HEK293 (cell line): Measurements from ENCODE around the gene OR4K2.
"Not testable (repeated sequence)": the region's sequence is repeated elsewhere in the genome, so short reads cannot be mapped to it uniquely, and the experiment has no call there.

Experiments used
- CTCF ChIA-PET: fragments of 350-600 bp; formaldehyde crosslinking; extraction: SDS; loops from one replicate; lab custom pipeline; 2021; ENCODE audit warnings: antibody characterized with exemption; lab: Yijun Ruan, JAX
- POLR2A ChIA-PET: fragments of 300-600 bp; formaldehyde crosslinking; extraction: SDS; loops from one replicate; lab custom pipeline; 2020; ENCODE audit warnings: antibody characterized with exemption, inconsistent platforms; lab: Yijun Ruan, JAX
- H3K27ac ChIP-seq: fragments of 200-500 bp; sonication (Bioruptor generic); 2 replicates; pipeline ENCODE4 v1.5.1; 2014; ENCODE audit warnings: low read depth, low read length, control low read depth, inconsistent platforms; ENCODE audit errors: extremely low read depth
- H3K36me3 ChIP-seq, 2 experiments: fragments of 200-500 bp in 1 of 2; sonication (Bioruptor generic) in 1 of 2; 1 replicate in 1 of 2; 2 replicates in 1 of 2; pipeline ENCODE4 v1.5.1; 2014 to 2017; ENCODE audit warnings: inconsistent platforms in 2 of 2, low read length in 2 of 2; ENCODE audit not compliant: control insufficient read depth in 2 of 2, insufficient read depth in 1 of 2
- H3K4me1 ChIP-seq: fragments of 200-500 bp; sonication (Bioruptor generic); 2 replicates; pipeline ENCODE4 v1.5.1; 2014; ENCODE audit warnings: mild to moderate bottlenecking, low read length, inconsistent platforms; ENCODE audit not compliant: control insufficient read depth, insufficient read depth
- H3K4me3 ChIP-seq: 2 replicates; pipeline ENCODE4 v1.5.1; 2011; ENCODE audit warnings: low read depth, mild to moderate bottlenecking, control low read depth, low read length, moderate library complexity
- H3K9me3 ChIP-seq: fragments of 200-500 bp; sonication (Bioruptor generic); 2 replicates; pipeline ENCODE4 v1.5.1; 2014; ENCODE audit warnings: low read depth, low read length, inconsistent platforms; ENCODE audit not compliant: control insufficient read depth, insufficient read depth
- HOXA7 ChIP-seq: sonication (generic); formaldehyde crosslinking; IDR thresholded peaks from 2 replicates; pipeline ENCODE4 v1.8.1; 2022; ENCODE audit warnings: missing genetic modification reagents, borderline replicate concordance
- KLF16 ChIP-seq: fragments of 450-650 bp; formaldehyde crosslinking; IDR thresholded peaks from 2 replicates; pipeline ENCODE4 v1.5.1; 2017; ENCODE audit warnings: missing biosample characterization, missing genetic modification characterization
- SCRT2 ChIP-seq: fragments of 450-650 bp; formaldehyde crosslinking; IDR thresholded peaks from 2 replicates; pipeline ENCODE4 v1.5.1; 2016; ENCODE audit warnings: missing biosample characterization, missing genetic modification characterization
- SP3 ChIP-seq: fragments of 450-650 bp; formaldehyde crosslinking; IDR thresholded peaks from 2 replicates; pipeline ENCODE4 v1.5.1; 2016; ENCODE audit warnings: missing biosample characterization, missing genetic modification characterization
- ZNF214 ChIP-seq: fragments of 450-650 bp; formaldehyde crosslinking; IDR thresholded peaks from 2 replicates; pipeline ENCODE4 v1.5.1; 2017; ENCODE audit warnings: missing biosample characterization, mild to moderate bottlenecking, missing genetic modification characterization, borderline replicate concordance
- ZNF354C ChIP-seq: fragments of 450-650 bp; formaldehyde crosslinking; IDR thresholded peaks from 2 replicates; pipeline ENCODE4 v1.5.1; 2016; ENCODE audit warnings: missing biosample characterization, missing genetic modification characterization, low read depth, borderline replicate concordance
- ZNF555 ChIP-seq: fragments of 450-650 bp; formaldehyde crosslinking; conservative IDR thresholded peaks from 2 replicates; pipeline ENCODE4 v1.5.1; 2017; ENCODE audit warnings: missing biosample characterization, mild to moderate bottlenecking, missing genetic modification characterization, inconsistent platforms
- ZNF626 ChIP-seq: fragments of 450-650 bp; sonication (Bioruptor Pico); formaldehyde crosslinking; IDR thresholded peaks from 2 replicates; pipeline ENCODE4 v1.5.1; 2018; ENCODE audit warnings: missing biosample characterization, missing genetic modification characterization, inconsistent platforms
- ZNF701 ChIP-seq: fragments of 450-650 bp; formaldehyde crosslinking; IDR thresholded peaks from 2 replicates; pipeline ENCODE4 v1.5.1; 2016; ENCODE audit warnings: missing biosample characterization, missing genetic modification characterization
- ZSCAN16 ChIP-seq: fragments of 450-650 bp; formaldehyde crosslinking; IDR thresholded peaks from 2 replicates; pipeline ENCODE4 v1.5.1; 2016; ENCODE audit warnings: missing biosample characterization, missing genetic modification characterization
- TF ChIP-seq, protein P1 (sequence below): fragments of 450-650 bp; formaldehyde crosslinking; IDR thresholded peaks from 2 replicates; pipeline ENCODE4 v1.5.1; 2016; ENCODE audit warnings: missing biosample characterization, missing genetic modification characterization
- TF ChIP-seq, protein P2 (sequence below): fragments of 450-650 bp; formaldehyde crosslinking; IDR thresholded peaks from 2 replicates; pipeline ENCODE4 v1.5.1; 2016; ENCODE audit warnings: missing biosample characterization, missing genetic modification characterization
- TF ChIP-seq, protein P3 (sequence below): fragments of 450-650 bp; formaldehyde crosslinking; IDR thresholded peaks from 2 replicates; pipeline ENCODE4 v1.5.1; 2016; ENCODE audit warnings: missing biosample characterization, missing genetic modification characterization
- TF ChIP-seq, protein P4 (sequence below): fragments of 450-650 bp; formaldehyde crosslinking; IDR thresholded peaks from 2 replicates; pipeline ENCODE4 v1.5.1; 2016; ENCODE audit warnings: missing biosample characterization, missing genetic modification characterization

OR4K2 gene, protein sequence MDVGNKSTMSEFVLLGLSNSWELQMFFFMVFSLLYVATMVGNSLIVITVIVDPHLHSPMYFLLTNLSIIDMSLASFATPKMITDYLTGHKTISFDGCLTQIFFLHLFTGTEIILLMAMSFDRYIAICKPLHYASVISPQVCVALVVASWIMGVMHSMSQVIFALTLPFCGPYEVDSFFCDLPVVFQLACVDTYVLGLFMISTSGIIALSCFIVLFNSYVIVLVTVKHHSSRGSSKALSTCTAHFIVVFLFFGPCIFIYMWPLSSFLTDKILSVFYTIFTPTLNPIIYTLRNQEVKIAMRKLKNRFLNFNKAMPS

DNA sequence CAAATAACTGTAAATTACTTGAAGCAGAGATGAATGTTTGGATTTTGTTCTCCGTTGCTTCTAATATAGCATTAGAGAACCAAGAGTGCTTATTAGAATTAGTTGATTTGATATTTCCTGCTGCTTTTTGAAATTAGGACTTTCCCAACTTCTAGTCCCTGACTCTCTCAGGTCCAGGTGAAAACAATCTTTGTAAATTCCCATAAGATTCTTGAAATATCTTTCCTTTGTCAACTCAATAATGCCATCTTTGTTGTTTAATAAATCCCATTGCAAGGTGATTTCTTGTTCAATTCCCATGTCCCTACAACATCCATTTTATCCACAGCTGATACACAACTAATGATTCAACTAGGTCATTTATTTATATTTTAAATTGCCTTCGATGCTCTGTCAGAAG is at the start of gene OR4K2:
OR4K2 (plus strand) TSS at position 301 of the 400 bp plus-strand sequence. CDS start 1,126 bp downstream, outside the sequence.
- no peaks in the 10 kb centered on the region for H3K4me1 ChIP-seq
- TF ChIP-seq, protein P1, sequence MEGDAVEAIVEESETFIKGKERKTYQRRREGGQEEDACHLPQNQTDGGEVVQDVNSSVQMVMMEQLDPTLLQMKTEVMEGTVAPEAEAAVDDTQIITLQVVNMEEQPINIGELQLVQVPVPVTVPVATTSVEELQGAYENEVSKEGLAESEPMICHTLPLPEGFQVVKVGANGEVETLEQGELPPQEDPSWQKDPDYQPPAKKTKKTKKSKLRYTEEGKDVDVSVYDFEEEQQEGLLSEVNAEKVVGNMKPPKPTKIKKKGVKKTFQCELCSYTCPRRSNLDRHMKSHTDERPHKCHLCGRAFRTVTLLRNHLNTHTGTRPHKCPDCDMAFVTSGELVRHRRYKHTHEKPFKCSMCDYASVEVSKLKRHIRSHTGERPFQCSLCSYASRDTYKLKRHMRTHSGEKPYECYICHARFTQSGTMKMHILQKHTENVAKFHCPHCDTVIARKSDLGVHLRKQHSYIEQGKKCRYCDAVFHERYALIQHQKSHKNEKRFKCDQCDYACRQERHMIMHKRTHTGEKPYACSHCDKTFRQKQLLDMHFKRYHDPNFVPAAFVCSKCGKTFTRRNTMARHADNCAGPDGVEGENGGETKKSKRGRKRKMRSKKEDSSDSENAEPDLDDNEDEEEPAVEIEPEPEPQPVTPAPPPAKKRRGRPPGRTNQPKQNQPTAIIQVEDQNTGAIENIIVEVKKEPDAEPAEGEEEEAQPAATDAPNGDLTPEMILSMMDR: no peak
- TF ChIP-seq ZNF214 (tag by site-specific recombination) (no peak), SCRT2 (no peak), ZNF701 (tag by site-specific recombination) (no peak), ZNF555 (no peak), HOXA7 (CRISPR knock-in tag) (no peak), ZNF354C (no peak), SP3 (tag by site-specific recombination) (no peak), KLF16 (no peak), ZSCAN16 (no peak), ZNF626 (tag by site-specific recombination) (no peak)
- TF ChIP-seq, protein P2, sequence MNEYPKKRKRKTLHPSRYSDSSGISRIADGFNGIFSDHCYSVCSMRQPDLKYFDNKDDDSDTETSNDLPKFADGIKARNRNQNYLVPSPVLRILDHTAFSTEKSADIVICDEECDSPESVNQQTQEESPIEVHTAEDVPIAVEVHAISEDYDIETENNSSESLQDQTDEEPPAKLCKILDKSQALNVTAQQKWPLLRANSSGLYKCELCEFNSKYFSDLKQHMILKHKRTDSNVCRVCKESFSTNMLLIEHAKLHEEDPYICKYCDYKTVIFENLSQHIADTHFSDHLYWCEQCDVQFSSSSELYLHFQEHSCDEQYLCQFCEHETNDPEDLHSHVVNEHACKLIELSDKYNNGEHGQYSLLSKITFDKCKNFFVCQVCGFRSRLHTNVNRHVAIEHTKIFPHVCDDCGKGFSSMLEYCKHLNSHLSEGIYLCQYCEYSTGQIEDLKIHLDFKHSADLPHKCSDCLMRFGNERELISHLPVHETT: no peak
- TF ChIP-seq, protein P3, sequence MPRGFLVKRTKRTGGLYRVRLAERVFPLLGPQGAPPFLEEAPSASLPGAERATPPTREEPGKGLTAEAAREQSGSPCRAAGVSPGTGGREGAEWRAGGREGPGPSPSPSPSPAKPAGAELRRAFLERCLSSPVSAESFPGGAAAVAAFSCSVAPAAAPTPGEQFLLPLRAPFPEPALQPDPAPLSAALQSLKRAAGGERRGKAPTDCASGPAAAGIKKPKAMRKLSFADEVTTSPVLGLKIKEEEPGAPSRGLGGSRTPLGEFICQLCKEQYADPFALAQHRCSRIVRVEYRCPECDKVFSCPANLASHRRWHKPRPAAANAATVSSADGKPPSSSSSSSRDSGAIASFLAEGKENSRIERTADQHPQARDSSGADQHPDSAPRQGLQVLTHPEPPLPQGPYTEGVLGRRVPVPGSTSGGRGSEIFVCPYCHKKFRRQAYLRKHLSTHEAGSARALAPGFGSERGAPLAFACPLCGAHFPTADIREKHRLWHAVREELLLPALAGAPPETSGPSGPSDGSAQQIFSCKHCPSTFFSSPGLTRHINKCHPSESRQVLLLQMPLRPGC: no peak
- TF ChIP-seq, protein P4, sequence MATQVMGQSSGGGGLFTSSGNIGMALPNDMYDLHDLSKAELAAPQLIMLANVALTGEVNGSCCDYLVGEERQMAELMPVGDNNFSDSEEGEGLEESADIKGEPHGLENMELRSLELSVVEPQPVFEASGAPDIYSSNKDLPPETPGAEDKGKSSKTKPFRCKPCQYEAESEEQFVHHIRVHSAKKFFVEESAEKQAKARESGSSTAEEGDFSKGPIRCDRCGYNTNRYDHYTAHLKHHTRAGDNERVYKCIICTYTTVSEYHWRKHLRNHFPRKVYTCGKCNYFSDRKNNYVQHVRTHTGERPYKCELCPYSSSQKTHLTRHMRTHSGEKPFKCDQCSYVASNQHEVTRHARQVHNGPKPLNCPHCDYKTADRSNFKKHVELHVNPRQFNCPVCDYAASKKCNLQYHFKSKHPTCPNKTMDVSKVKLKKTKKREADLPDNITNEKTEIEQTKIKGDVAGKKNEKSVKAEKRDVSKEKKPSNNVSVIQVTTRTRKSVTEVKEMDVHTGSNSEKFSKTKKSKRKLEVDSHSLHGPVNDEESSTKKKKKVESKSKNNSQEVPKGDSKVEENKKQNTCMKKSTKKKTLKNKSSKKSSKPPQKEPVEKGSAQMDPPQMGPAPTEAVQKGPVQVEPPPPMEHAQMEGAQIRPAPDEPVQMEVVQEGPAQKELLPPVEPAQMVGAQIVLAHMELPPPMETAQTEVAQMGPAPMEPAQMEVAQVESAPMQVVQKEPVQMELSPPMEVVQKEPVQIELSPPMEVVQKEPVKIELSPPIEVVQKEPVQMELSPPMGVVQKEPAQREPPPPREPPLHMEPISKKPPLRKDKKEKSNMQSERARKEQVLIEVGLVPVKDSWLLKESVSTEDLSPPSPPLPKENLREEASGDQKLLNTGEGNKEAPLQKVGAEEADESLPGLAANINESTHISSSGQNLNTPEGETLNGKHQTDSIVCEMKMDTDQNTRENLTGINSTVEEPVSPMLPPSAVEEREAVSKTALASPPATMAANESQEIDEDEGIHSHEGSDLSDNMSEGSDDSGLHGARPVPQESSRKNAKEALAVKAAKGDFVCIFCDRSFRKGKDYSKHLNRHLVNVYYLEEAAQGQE (tag by site-specific recombination): no peak
- TF ChIP-seq, all 188 proteins: peak for 0
- Histone ChIP-seq H3K4me3 (no peak within 1 kb of the TSS), H3K9me3 (no peaks in the 10 kb centered on the region), H3K27ac (no peak within 1 kb of the TSS), H3K36me3 (no peaks in the 10 kb centered on the region)
- POLR2A ChIA-PET: no interaction called here
- CTCF ChIA-PET: no interaction called here

DNA sequence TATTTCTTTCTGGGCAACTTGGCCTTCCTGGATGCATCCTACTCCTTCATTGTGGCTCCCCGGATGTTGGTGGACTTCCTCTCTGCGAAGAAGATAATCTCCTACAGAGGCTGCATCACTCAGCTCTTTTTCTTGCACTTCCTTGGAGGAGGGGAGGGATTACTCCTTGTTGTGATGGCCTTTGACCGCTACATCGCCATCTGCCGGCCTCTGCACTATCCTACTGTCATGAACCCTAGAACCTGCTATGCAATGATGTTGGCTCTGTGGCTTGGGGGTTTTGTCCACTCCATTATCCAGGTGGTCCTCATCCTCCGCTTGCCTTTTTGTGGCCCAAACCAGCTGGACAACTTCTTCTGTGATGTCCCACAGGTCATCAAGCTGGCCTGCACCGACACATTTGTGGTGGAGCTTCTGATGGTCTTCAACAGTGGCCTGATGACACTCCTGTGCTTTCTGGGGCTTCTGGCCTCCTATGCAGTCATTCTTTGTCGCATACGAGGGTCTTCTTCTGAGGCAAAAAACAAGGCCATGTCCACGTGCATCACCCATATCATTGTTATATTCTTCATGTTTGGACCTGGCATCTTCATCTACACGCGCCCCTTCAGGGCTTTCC is 47.2 kb upstream of the OR4K2 start:
- H3K4me1 ChIP-seq, H3K9me3 ChIP-seq, POLR2A ChIA-PET, H3K4me3 ChIP-seq, H3K36me3 ChIP-seq, H3K27ac ChIP-seq: not testable (repeated sequence)
- CTCF ChIA-PET: interaction anchor here (0.6 kb wide), 2 partner anchors 11 to 314 kb away, joined by 3 to 4 read pairs; no protein-coding TSS in a partner anchor
